CD4-positive, alpha-beta T cell treated with Interleukin-6 at 100 ng/mL for 8 hours (primary cell): ENCODE results near the gene LCE2D.
"Not testable (repeated sequence)": the region's sequence is repeated elsewhere in the genome, so short reads cannot be mapped to it uniquely, and the experiment has no call there.

Source experiments
- DNase-seq: peaks from one replicate; pipeline ENCODE4 v3.0.0-alpha.2; 2020; ENCODE audit warnings: mixed read lengths, low spot score

LCE2D gene

GRCh38 chr1:152663098-152663497, at the start of gene LCE2D:
LCE2D (plus strand) TSS chr1:152663380; CDS start chr1:152664106, 726 bp downstream.
- no peak for DNase-seq

- DNase-seq: no peak
Measured at GRCh38 chr1:152613511-152613910, 49.7 kb upstream of the LCE2D start, which contains the start of gene LCE3B. LCE3B (plus strand) TSS chr1:152613811; CDS start chr1:152613811, 0 bp downstream.

GRCh38 chr1:152621993-152622392, 41.2 kb upstream of the LCE2D start:
- no peak for DNase-seq

- no peak for DNase-seq
Measured at GRCh38 chr1:152622803-152623202, 40.4 kb upstream of the LCE2D start, which contains the start of gene LCE3A. LCE3A (minus strand) TSS chr1:152623103; CDS start chr1:152623103, 0 bp downstream.

- DNase-seq: no peak
Measured at GRCh38 chr1:152623203-152623844, 39.9 kb upstream of the LCE2D start.

GRCh38 chr1:152626744-152627143, 36.4 kb upstream of the LCE2D start:
- no peak for DNase-seq

GRCh38 chr1:152630596-152630995, 32.6 kb upstream of the LCE2D start:
- no peak for DNase-seq

- DNase-seq: no peak
Measured at GRCh38 chr1:152640351-152640750, 22.8 kb upstream of the LCE2D start.

- DNase-seq: no peak
Measured at GRCh38 chr1:152643945-152644344, 19.2 kb upstream of the LCE2D start.

GRCh38 chr1:152645146-152645545, 18.0 kb upstream of the LCE2D start:
- no peak for DNase-seq

- DNase-seq: no peak
Measured at GRCh38 chr1:152646656-152647055, 16.5 kb upstream of the LCE2D start.

GRCh38 chr1:152654110-152654509, 9.1 kb upstream of the LCE2D start:
- peak; percentile 14 for DNase-seq

GRCh38 chr1:152656459-152656858, 6.7 kb upstream of the LCE2D start:
- DNase-seq: no peak

- no peak for DNase-seq
Measured at GRCh38 chr1:152657677-152658076, 5.5 kb upstream of the LCE2D start.

- DNase-seq: no peak
Measured at GRCh38 chr1:152658649-152659048, 4.5 kb upstream of the LCE2D start.

GRCh38 chr1:152666171-152666570, 3.0 kb downstream of the LCE2D start:
- not testable (repeated sequence) for DNase-seq

- DNase-seq: no peak
Measured at GRCh38 chr1:152667648-152668047, 4.5 kb downstream of the LCE2D start.

- no peak for DNase-seq
Measured at GRCh38 chr1:152673016-152673415, 9.8 kb downstream of the LCE2D start.

- not testable (repeated sequence) for DNase-seq
Measured at GRCh38 chr1:152674983-152675382, 11.8 kb downstream of the LCE2D start, which contains the start of gene LCE2C. LCE2C (plus strand) TSS chr1:152675279; CDS start chr1:152676016, 737 bp downstream.

- no peak for DNase-seq
Measured at GRCh38 chr1:152679459-152679858, 16.3 kb downstream of the LCE2D start.

GRCh38 chr1:152681616-152682015, 18.4 kb downstream of the LCE2D start:
- no peak for DNase-seq

- no peak for DNase-seq
Measured at GRCh38 chr1:152683846-152684245, 20.7 kb downstream of the LCE2D start.

- not testable (repeated sequence) for DNase-seq
Measured at GRCh38 chr1:152685823-152686222, 22.6 kb downstream of the LCE2D start, which contains the start of gene LCE2B. LCE2B (plus strand) TSS chr1:152686123; CDS start chr1:152686844, 721 bp downstream.
